Activated CD8-positive, alpha-beta T cell treated with anti-CD3 and anti-CD28 coated beads for 36 hours (primary cell): ENCODE measurements around the gene SPRED3. TPM values are rescaled to one million over a fixed set of nuclear protein-coding genes. Genes with fewer than 3 reads are reported as not detected.

ENCODE experiments used
- ATAC-seq: fragments of 200-7000 bp; cut with Tn5 transposase; one replicate; pipeline ENCODE4 v1.10.0; 2021; ENCODE audit warnings: mild to moderate bottlenecking, moderate library complexity
- CTCF ChIA-PET: fragments of 350-600 bp; sonication (Branson Sonifier 250); formaldehyde crosslinking; loops from one replicate; lab custom pipeline; 2021; ENCODE audit warnings: antibody characterized with exemption; lab: Charles Lee
- POLR2A ChIA-PET: fragments of 350-600 bp; sonication (Branson Sonifier 250); formaldehyde crosslinking; loops from one replicate; lab custom pipeline; 2021; ENCODE audit warnings: antibody characterized with exemption; lab: Charles Lee
- DNase-seq: peaks from one replicate; pipeline ENCODE4 v3.0.0-alpha.2; 2020
- H3K27ac Mint-ChIP-seq: one replicate; pipeline ENCODE4 v1.8.0; 2021; ENCODE audit warnings: mild to moderate bottlenecking, mixed read lengths
- H3K27me3 Mint-ChIP-seq: one replicate; pipeline ENCODE4 v1.8.0; 2021; ENCODE audit warnings: mixed read lengths
- H3K36me3 Mint-ChIP-seq: one replicate; pipeline ENCODE4 v1.8.0; 2021; ENCODE audit warnings: low read depth, mixed read lengths
- H3K4me1 Mint-ChIP-seq: one replicate; pipeline ENCODE4 v1.8.0; 2021; ENCODE audit warnings: low read depth, mixed read lengths
- H3K4me3 Mint-ChIP-seq: one replicate; pipeline ENCODE4 v1.8.0; 2021; ENCODE audit warnings: mild to moderate bottlenecking, moderate library complexity, mixed read lengths
- H3K9me3 Mint-ChIP-seq: one replicate; pipeline ENCODE4 v1.8.0; 2021; ENCODE audit warnings: mixed read lengths
- CTCF ChIP-seq: fragments of 200-600 bp; IDR thresholded peaks from one replicate; pipeline ENCODE4 v1.8.0; 2022; ENCODE audit warnings: antibody characterized with exemption, mild to moderate bottlenecking
- intact Hi-C: fragments of 100-400 bp; cut with micrococcal nuclease; formaldehyde crosslinking; loops from one replicate; pipeline ENCODE4 v1.10.0; 2022
- total RNA-seq, 2 experiments: library from RNA; stranded (reverse); gene quantifications; one replicate each; pipeline ENCODE4 v1.2.3, GENCODE V29; 2021

Gene SPRED3
- total RNA-seq, 2 experiments from 2014 or later, result 0.69 to 1.5 TPM

GRCh38 chr19:38437917-38438316, 49.4 kb downstream of the SPRED3 start:
- Mint-ChIP-seq H3K9me3 (no peaks in the 10 kb centered on the region), H3K4me3 (no peak overlapping the region), H3K27me3 (peaks cover 27% of the 10 kb centered on the region), H3K27ac (no peak overlapping the region), H3K36me3 (no peaks in the 10 kb centered on the region), H3K4me1 (peaks cover 8% of the 10 kb centered on the region)
- ATAC-seq, result no peak
- intact Hi-C loops, result no loop called here
- no peak for DNase-seq
- POLR2A ChIA-PET, result no interaction called here
- CTCF ChIA-PET, result interaction anchor here (0.9 kb wide), 1 partner anchor 35 kb away, joined by 3 read pairs; the partner anchor contains the start of gene FAM98C
- no peak for TF ChIP-seq CTCF

- H3K27me3 Mint-ChIP-seq, result peaks cover 13% of the 10 kb centered on the region
- CTCF ChIA-PET, result interaction anchor here (2.8 kb wide), 1 partner anchor 38 kb away, joined by 12 read pairs; the partner anchor contains the start of gene FAM98C
- H3K36me3 Mint-ChIP-seq, result no peaks in the 10 kb centered on the region
- ATAC-seq, result no peak
- DNase-seq, result no peak
- no peak overlapping the region for H3K4me3 Mint-ChIP-seq
- TF ChIP-seq CTCF, result no peak
- intact Hi-C loops, result no loop called here
- POLR2A ChIA-PET, result no interaction called here
- no peak overlapping the region for H3K27ac Mint-ChIP-seq
- no peaks in the 10 kb centered on the region for H3K4me1 Mint-ChIP-seq
- no peaks in the 10 kb centered on the region for H3K9me3 Mint-ChIP-seq
Observed at GRCh38 chr19:38440592-38440991, 52.1 kb downstream of the SPRED3 start.

- H3K4me1 Mint-ChIP-seq, result no peaks in the 10 kb centered on the region
- ChIA-PET CTCF (interaction anchor here (2.8 kb wide), 1 partner anchor 39 kb away, joined by 12 read pairs; the partner anchor contains the start of gene FAM98C), POLR2A (no interaction called here)
- TF ChIP-seq CTCF, result no peak
- no peak overlapping the region for H3K4me3 Mint-ChIP-seq
- no peaks in the 10 kb centered on the region for H3K9me3 Mint-ChIP-seq
- H3K27me3 Mint-ChIP-seq, result peaks cover 11% of the 10 kb centered on the region
- ATAC-seq (peak; percentile 94), DNase-seq (peak; percentile 43)
- no peaks in the 10 kb centered on the region for H3K36me3 Mint-ChIP-seq
- no peak overlapping the region for H3K27ac Mint-ChIP-seq
- intact Hi-C loops, result no loop called here
Observed at GRCh38 chr19:38441657-38442348, 53.3 kb downstream of the SPRED3 start.

- ChIA-PET POLR2A (no interaction called here), CTCF (no interaction called here)
- Mint-ChIP-seq H3K36me3 (no peaks in the 10 kb centered on the region), H3K4me1 (no peaks in the 10 kb centered on the region), H3K27ac (no peak overlapping the region), H3K9me3 (no peaks in the 10 kb centered on the region), H3K4me3 (no peak overlapping the region), H3K27me3 (peaks cover 11% of the 10 kb centered on the region)
- DNase-seq (no peak), ATAC-seq (no peak)
- intact Hi-C loops, result no loop called here
- TF ChIP-seq CTCF, result no peak
Observed at GRCh38 chr19:38442736-38443135, 54.2 kb downstream of the SPRED3 start.

GRCh38 chr19:38443458-38443999, 55.0 kb downstream of the SPRED3 start:
- DNase-seq (no peak), ATAC-seq (no peak)
- intact Hi-C loops, result no loop called here
- ChIA-PET CTCF (interaction anchor here (0.8 kb wide), 1 partner anchor 41 kb away, joined by 3 read pairs; the partner anchor contains the start of gene FAM98C), POLR2A (no interaction called here)
- no peaks in the 10 kb centered on the region for H3K4me1 Mint-ChIP-seq
- H3K27me3 Mint-ChIP-seq, result peaks cover 8% of the 10 kb centered on the region
- no peak for TF ChIP-seq CTCF
- H3K4me3 Mint-ChIP-seq, result no peak overlapping the region
- no peak overlapping the region for H3K27ac Mint-ChIP-seq
- no peaks in the 10 kb centered on the region for H3K9me3 Mint-ChIP-seq
- no peaks in the 10 kb centered on the region for H3K36me3 Mint-ChIP-seq
